Kidney tubule cell (primary cell): ENCODE measurements around the gene C2CD4D.
A peak's percentile ranks its signal among the peaks of the same experiment; 100 is the strongest.
"Not testable (repeated sequence)": the region's sequence is repeated elsewhere in the genome, so short reads cannot be mapped to it uniquely, and the experiment has no call there.

Source experiments
- DNase-seq: peaks from one replicate; pipeline ENCODE4 v3.0.0-alpha.2; 2018; ENCODE audit warnings: low spot score

The C2CD4D gene

DNA sequence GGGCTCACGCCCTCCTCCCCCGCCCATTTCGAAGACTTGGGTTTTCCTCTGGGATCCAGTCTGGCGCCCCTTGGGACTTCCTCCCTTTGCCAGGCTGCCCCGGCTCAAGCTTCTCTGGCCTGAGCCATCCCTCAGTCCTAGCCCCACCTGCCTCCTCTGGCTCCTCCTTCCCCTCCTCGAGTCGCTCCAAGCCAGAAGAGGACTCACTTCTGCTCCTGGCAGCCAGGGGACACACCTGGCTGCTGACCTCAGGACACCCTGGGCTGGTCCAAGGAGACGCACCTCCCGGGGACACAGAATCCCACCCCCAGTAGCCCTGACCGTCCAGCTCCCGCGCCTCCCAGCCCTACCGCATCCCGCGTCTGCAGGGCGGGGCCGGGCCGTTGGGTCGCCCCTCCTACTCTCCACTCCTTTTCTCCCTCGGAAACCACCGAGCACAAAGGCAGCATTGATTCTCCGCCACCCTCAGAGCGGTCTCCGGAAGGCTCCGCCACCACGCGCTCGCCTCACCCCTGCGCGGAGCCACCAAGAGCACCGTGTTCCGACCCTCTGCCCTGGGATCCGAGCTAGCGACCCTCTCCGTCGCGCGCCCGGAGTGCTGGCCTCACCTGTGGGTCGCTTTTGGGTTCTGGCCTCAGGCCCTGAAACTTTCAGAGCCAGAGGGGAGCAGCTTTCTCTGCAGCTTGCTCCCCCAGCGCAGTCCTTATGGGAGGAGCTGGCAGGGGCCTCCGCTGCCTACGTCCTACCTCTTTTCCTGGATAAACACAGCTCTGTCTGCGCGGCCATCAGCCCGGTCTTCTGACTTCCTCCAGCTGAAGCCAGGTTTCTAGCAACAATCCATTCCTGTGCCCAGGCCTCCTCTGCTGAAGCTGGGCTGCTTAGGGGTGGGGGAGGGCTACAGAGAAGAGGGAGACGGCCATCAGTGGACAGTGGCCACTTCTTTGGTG, at the start of gene C2CD4D:
Gene C2CD4D (minus strand): TSS at position 364 of the 947 bp plus-strand sequence. CDS start 831 bp downstream, outside the sequence.
- DNase-seq = peak; percentile 83

DNA sequence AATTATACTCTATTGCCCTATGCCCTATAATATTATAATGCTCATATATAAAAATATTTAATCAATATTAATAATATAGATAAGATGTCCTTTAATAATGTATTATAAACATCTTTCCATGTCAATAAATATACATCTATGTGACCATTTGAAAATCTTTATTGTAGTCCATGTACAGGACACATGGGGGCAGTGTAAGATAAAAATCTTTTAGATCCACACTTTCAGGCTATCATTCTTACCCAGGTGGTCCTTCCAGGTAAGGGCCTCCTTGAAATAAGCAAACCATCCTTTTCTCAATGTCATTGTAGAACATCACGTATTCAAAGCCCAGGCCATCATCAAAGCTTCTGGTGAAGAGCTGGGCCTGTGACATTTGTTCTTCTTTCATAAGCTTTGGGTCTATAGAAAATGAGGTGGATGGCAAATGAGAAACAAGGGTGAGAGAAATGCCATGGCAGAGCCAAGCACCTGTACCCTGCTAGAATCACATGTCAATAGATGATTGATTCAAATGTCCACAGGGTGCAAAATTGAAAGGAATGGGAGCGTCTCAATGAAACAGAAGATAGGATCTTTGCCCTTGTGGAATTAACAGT, 49.5 kb upstream of the C2CD4D start:
- DNase-seq = peak; percentile 36

DNA sequence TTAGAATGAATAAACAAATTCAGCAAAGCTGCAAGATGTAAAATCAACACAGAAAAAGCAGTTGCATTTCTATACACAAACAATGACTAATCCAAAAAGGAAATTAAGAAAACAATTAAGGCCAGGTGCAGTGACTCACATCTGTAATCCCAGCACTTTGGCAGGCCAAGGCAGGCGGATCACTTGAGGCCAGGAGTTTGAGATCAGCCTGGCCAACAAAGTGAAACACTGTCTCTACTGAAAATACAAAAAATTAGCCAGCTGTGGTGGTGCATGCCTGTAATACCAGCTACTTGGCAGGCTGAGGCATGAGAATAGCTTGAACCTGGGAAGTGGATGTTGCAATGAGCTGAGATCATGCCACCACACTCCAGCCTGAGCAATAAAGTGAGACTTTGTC, 47.4 kb upstream of the C2CD4D start:
- DNase-seq = peak; percentile 61

DNA sequence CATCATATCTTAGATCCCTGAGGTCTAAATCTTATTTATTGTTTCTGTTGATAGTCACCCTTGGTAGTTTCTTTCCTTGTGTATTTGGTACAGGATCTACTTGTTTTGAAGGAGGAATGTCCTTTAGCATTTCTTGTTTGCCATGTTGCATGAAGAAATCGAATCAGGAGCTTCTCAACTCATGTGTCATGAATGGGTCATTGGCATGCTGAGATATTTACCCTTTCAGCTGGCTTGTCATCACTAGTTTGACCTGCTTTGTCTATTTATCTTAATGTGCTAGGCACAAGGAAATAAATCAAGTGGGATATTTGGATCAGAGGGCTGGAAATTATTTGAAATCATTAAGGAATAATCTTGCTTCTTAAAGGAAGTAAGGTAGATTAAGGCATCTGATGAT, 45.9 kb upstream of the C2CD4D start:
- DNase-seq = peak; percentile 52

DNA sequence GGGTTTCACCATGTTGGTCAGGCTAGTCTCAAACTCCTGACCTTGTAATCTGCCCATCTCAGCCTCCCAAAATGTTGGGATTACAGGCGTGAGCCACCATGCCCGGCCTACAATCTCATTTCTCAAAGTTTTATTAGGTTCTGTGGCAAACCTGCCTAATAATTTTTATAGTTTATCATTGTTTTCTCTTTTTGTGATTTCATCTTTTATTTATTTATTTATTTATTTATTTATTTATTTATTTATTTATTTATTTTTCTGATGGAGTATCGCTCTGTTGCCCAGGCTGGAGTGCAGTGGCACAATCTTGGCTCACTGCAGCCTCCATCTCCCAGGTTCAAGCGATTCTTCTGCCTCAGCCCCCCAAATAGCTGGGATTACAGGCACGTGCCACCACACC, 45.3 kb upstream of the C2CD4D start:
- not testable (repeated sequence) for DNase-seq

DNA sequence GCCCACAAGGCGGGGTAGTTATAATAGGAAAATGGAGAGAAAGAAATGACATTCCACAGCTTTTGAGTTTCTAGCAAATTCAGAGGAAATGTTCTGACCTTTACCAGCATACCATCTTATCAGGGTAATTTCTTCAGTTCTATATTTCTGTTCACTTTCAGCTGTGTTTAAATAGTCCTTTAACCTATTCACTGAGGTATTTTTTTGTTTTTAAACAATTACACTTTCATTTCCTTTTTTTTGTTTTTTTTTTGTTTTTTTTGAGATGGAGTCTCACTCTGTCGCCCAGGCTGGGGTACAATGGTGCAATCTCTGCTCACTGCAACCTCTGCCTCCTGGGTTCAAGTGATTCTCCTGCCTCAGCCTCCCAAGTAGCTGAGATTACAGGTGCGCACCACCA, 44.8 kb upstream of the C2CD4D start:
- not testable (repeated sequence) for DNase-seq

DNA sequence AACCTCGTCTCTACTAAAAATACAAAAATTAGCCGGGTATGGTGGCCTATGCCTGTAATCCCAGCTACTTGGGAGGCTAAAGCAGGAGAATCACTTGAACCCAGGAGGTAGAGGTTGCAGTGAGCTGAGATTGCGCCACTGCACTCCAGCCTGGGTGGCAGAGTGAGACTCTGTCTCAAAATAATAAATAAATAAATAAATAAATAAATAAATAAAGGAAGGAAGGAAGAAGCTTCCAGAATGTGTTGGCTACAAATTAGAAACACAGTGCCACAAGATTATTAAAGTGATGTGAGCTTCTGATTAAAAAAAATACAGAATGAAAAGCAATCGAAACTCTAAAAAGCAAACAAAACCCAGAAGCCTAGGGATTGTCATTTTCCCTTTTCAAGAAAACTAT, 44.3 kb upstream of the C2CD4D start:
- DNase-seq = not testable (repeated sequence)

DNA sequence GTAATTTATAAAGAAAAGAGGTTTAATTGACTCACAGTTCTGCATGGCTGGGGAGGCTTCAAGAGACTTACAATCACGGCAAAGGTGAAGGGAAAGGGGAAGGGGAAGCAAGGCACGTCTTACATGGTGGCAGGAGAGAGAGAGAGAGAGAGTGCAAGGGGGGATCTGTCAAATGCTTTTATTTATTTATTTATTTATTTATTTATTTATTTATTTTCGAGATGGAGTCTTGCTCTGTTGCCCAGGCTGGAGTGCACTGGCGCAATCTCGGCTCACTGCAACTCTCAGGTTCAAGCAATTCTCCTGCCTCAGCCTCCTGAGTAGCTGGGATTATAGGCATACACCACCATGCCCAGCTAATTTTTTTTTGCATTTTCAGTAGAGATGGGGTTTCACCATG, 43.3 kb upstream of the C2CD4D start:
- DNase-seq = not testable (repeated sequence)

DNA sequence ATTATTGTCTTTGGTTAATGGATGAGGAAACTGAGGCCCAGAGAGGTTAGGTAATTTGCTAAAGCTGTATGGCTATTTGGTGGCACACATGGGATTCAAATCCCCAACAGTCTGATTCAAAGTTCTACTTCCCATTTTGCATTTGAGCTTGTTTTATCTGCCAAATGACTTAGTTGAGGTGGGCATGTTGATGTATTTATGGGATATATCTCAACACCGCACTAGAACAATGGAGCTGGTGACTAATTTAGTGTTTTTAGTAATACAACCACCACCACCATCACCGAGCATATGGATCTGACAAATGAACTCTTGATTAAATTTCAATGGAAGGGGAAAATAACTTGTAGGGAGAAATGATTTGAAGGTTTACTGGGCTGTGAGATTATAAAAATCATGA, 42.8 kb upstream of the C2CD4D start:
- DNase-seq = no peak

DNA sequence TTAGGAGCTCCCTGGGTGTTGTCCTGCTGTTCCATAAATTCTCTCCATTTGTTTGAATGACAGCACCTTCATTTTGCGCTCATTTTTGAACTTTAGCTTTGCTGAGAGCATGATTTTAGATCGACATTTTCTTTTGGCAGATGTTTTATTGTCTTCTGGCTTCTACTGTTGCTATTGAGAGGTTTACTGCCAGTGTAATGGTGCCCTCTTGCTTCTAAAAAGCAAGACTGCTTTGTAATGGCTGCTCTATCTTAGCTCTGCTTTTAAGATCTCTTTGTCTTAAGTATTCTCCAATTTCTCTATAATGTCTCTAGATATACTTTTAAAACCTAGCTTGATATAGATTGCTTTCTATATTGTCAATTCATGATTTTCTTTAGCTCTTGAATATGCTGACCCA, 41.9 kb upstream of the C2CD4D start:
- DNase-seq = no peak

DNA sequence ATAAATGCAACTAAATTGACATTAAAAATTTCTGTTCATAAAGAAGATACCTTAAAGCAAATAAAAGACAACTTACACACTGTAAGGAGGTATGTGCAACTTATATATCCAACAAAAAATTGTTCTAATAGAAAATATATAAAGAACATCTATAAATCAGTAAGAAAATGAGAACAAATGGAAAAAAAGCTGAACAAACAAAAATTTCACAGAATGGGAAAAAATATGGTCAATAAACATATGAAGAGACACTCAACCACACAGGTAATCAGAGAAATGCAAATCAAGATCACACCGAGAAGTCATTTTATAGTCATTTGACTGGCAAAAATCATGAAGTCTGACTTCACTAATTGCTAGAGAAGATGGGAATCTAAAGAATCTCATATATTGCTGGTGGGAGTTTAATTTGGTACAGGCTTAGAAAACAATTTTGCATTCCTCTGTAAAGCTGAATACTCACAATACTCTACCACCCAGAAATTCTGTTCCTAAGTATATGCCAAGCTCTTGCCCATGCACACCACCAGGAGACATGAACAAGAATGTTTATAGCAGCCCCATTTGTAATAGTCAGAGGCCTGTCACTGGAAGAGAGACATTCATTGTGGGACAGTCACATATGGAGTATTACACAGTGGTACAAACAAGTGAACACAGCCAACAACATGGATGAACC, 35.9 kb upstream of the C2CD4D start:
- no peak for DNase-seq

DNA sequence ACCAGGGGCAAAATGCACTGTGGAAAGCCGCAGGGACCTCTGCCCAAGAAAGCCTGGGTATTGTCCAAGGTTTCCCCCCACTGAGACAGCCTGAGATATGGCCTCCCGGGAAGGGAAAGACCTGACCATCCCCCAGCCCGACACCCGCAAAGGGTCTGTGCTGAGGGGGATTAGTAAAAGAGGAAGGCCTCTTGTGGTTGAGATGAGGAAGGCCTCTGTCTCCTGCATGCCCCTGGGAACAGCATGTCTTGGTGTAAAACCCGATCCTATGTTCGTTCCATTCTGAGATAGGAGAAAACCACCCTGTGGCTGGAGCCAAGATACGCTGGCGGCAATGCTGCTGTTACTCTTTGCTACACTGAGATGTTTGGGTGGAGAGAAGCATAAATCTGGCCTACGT, 33.2 kb upstream of the C2CD4D start:
- not testable (repeated sequence) for DNase-seq

DNA sequence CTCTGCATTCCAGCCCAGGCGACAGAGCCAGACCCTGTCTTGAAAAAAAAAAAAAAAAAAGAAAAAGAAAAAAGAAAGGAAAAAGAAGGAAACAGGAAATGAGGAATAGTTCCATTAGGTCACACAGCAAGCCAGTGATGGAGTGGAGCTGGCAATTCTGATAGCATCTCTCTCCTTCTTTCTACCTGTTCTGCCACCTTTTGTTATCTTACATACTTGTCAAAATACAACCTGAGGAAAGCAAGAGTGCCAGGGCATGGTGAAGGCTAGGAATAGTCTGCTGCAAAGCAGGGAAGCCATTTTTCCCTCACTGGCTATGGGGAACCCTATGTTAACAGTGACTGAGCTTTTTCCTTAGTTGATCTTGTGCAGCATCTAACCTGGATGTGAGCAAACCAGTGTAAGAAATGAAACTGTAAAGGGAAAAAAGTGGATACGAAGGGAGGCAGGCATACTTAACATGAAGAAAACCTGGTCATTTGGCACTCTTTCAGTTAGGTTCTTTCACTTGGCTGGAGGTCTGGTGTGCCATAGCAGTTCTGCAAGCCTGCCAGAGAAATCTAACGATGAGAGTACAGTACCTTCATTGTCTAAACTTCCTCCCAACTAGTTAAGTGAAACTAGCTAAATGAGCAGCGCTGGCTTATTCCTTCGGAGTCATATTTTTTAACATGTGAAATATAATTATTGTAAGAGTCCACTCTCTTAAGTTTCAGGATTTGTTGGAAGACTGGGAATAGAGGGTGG, 31.8 kb upstream of the C2CD4D start:
- DNase-seq = no peak

DNA sequence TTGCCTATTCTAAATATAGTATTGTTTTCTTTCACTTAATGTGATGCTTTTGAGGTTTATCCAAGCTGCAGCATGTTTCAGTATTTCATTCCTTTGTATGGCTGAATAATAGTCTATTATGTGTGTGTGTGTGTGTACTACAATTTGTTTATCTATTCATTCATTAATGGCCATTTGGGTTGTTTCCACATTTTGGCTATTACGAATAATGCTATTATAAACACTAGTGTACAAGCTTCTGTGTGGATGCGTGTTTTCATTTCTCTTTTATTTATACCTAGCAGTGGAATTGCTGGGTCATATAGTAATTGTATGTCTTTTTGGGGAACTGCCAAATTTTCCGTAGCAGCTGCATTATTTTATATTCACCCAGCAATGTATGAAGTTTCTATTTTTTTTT, 28.9 kb upstream of the C2CD4D start:
- no peak for DNase-seq

DNA sequence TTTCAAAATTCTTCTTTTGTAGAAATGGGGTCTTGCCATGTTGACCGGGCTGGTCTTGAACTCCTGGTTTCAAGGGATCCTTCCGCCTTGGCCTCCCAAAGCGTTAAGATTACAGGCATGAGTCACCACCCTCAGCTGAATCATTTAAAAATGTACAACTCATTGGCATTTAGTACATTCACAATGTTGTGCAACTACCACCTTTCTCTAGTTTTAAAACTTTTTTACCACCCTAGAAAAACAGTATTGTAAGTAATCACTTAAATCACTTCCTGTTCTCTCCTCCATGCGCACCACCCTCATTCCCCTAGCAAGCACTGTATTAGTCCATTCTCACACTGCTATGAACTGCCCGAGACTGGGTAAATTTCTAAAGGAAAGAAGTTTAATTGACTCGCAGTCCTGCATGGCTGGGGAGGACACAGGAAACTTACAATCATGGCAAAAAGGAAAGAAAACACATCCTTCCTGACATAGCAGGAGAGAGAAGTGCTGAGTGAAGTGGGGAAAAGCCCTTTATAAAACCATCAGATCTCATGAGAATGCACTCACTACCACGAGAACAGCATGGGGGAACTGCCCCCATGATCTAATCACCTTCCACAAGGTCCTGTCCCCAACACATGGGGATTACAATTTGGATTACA, 28.3 kb upstream of the C2CD4D start:
- peak; percentile 37 for DNase-seq

DNA sequence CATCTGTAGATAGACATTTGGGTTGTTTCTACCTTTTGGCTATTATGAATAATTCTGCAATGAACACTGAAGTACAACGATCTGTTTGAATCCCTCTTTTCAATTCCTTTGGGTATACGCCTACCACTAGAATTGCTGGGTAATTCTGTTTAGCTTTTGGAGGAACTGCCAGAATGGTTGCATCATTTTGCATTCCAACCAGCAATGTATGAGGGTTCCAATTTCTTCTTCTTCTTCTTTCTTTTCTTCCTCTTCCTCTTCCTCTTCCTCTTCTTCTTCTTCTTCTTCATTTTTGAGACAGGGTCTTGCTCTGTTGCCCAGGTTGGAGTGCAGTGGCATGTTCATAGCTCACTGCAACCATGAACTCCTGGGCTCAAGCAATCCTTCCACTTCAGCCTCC, 27.7 kb upstream of the C2CD4D start:
- no peak for DNase-seq

DNA sequence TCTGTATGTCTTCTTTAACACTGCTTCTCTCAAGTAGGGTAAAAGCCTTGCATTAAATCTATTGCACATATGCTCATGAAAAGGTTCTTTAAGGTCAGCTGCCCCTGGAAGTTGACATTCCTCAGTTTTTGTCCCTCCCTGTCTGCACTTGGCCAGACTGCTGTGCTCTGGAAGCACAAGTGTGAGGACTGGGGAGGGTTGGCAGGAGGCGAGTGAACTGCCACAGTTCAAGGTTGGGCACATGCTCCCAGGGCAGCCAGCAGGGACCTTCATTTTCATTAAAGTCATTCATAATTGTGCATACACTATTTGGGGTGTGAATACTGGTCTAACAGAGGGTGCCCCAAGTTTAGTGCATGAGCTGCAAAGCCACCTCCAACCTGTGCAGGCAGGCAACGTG, 24.8 kb upstream of the C2CD4D start:
- DNase-seq = no peak

DNA sequence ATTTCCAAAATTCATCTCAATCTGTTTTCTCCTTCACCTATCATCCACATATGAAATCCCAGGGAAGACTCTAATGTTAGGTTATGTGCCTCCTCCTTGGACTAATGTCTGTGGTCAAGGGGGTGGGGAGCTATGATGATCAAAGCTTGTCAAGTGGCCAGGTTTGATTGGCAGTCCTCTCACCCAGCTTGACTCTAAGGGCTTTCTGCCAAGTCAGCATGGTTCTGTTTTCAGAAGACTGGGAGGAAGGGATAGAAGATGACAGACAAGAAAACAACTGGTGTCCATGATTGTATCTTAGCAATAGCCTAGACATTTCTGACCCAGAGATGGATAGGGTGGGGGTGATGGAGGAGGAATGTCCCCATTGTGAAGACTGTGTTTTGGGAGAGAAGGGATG, 23.0 kb upstream of the C2CD4D start:
- DNase-seq = peak; percentile 38

DNA sequence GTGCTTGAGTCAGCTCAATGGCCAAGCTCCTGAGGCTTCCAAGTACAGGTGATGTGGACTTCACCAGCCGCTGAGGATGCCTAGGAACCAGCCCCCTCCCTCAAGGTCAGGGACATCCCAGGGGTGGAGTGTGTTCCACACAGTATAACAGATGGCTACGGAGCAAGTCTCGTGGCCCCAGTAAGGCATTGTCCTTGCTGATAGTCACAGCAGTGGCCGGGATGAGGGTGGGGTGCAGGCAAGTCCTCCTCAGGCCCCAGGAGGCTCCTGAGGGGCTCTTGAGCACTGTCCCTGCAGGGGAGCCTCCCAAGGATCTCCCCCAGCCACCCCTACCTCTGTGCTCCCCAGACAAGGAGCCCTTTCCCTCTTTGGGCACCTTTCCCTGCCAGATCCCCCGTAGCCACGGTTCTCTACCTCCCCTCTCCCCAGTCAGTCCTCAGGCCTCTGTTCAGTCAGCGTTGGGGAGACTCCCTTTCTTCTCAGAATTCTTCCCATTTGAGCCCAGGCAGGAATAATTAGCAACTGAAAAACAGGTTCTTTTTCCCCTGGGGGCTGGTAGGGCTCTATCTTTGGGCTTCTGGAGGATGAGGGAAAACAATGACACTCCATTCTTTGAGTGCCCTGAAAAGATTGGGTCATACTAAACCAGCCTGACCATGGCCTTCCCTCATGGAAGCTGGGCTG, 21.0 kb upstream of the C2CD4D start:
- DNase-seq = no peak

DNA sequence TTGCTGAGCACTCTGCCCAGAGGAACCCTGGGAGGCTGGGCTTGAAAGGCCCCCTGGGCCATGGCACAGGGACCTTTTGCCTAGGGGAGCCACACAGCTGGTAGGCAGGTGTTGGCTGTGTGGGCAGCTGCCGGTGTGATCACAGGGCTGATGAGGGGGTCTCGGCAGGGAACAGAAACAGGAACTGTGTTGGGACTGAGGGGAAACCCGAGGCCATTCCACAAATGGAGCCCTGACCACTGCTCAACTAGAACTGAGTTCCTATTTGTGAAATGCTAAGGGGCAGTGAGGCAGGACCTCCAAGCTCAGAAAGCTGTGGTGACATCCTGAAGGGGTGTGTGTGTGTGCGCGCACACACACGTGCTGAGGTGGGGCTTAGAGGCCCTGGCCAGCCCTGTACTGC, 20.3 kb upstream of the C2CD4D start:
- DNase-seq = no peak
